ENCODE measurements around the gene PRKD2.

- TF ChIP-seq POLR2A (IDR thresholded peaks at IDR 0.05) (no peak), CTCF (IDR thresholded peaks at IDR 0.05) (no peak), EP300 (IDR thresholded peaks at IDR 0.05; ENCODE audit: low read depth) (no peak)
Measured at GRCh38 chr19:46733690-46734292, 16.9 kb upstream of the PRKD2 start.
